GM06990 (cell line): ENCODE results near the gene OR6B1.

ENCODE experiments used
- DNase-seq: peaks from one replicate; pipeline ENCODE4 v3.0.0-alpha.2; 2011; ENCODE audit not compliant: insufficient read length; ENCODE audit errors: extremely low read depth
- H3K27me3 ChIP-seq: replicated peaks from 2 replicates; pipeline ENCODE4 v1.6.0; 2011; ENCODE audit warnings: low read length; ENCODE audit not compliant: control insufficient read depth, insufficient read depth
- H3K36me3 ChIP-seq: 2 replicates; pipeline ENCODE4 v1.5.1; 2011; ENCODE audit warnings: low read length; ENCODE audit not compliant: control insufficient read depth, insufficient read depth
- H3K4me3 ChIP-seq: replicated peaks from 2 replicates; pipeline ENCODE4 v1.5.1; 2011; ENCODE audit warnings: low read depth, mild to moderate bottlenecking, control low read depth, low read length
- CTCF ChIP-seq: IDR thresholded peaks from 2 replicates; pipeline ENCODE4 v1.5.1; 2011; ENCODE audit warnings: low read length, control low read depth, mild to moderate bottlenecking, inconsistent platforms; ENCODE audit not compliant: insufficient read depth, poor library complexity, severe bottlenecking

Gene OR6B1

GRCh38 chr7:143987513-143987912, 12.6 kb upstream of the OR6B1 start:
- Histone ChIP-seq H3K27me3 (no peaks in the 10 kb centered on the region), H3K36me3 (no peaks in the 10 kb centered on the region), H3K4me3 (no peak overlapping the region)
- TF ChIP-seq CTCF = no peak
- peak; percentile 4 for DNase-seq

- Histone ChIP-seq H3K36me3 (no peaks in the 10 kb centered on the region), H3K27me3 (no peaks in the 10 kb centered on the region), H3K4me3 (no peak overlapping the region)
- no peak for DNase-seq
- no peak for TF ChIP-seq CTCF
Observed at GRCh38 chr7:143988976-143989745, 11.0 kb upstream of the OR6B1 start.

GRCh38 chr7:143992670-143993069, 7.5 kb upstream of the OR6B1 start:
- TF ChIP-seq CTCF = no peak
- Histone ChIP-seq H3K27me3 (no peaks in the 10 kb centered on the region), H3K36me3 (no peaks in the 10 kb centered on the region), H3K4me3 (no peak overlapping the region)
- DNase-seq = no peak

GRCh38 chr7:143993924-143994323, 6.2 kb upstream of the OR6B1 start:
- DNase-seq = no peak
- no peak for TF ChIP-seq CTCF
- no peaks in the 10 kb centered on the region for H3K36me3 ChIP-seq

GRCh38 chr7:144001543-144001942, 1.4 kb downstream of the OR6B1 start:
- TF ChIP-seq CTCF = no peak

More at GRCh38 chr7:143993924-143994323, 6.2 kb upstream of the OR6B1 start:
- no peaks in the 10 kb centered on the region for H3K27me3 ChIP-seq
- no peak overlapping the region for H3K4me3 ChIP-seq

More at GRCh38 chr7:144001543-144001942, 1.4 kb downstream of the OR6B1 start:
- H3K4me3 ChIP-seq = no peak overlapping the region
- H3K36me3 ChIP-seq = no peaks in the 10 kb centered on the region
- no peaks in the 10 kb centered on the region for H3K27me3 ChIP-seq
- DNase-seq = no peak
